Subcutaneous adipose tissue (tissue), 4 donors: ENCODE results near the gene PRR5. TPM values are rescaled to one million over a fixed set of nuclear protein-coding genes. Genes with fewer than 3 reads are reported as not detected.

Experiments used
- CTCF ChIP-seq: fragments of 450-650 bp; IDR thresholded peaks from one replicate; pipeline ENCODE4 v1.5.1; 2016; ENCODE audit warnings: low read depth, mild to moderate bottlenecking, control low read depth, antibody characterized with exemption, moderate library complexity
- total RNA-seq, 4 donors: library from RNA; depleted of rRNA; stranded (reverse); fragments of >200 nt; gene quantifications; one replicate each; pipeline ENCODE4 v1.1.0, GENCODE V29; 2016

PRR5 gene
- total RNA-seq, 4 donors from 2014 or later: 14.3 to 152 (median 30.3) TPM

- no peak for TF ChIP-seq CTCF
Observed at GRCh38 chr22:44700456-44700855, 1.5 kb upstream of the PRR5 start.

GRCh38 chr22:44701187-44701790 lies 715 bp upstream of the PRR5 start:
- no peak for TF ChIP-seq CTCF

- TF ChIP-seq CTCF: no peak
Observed at GRCh38 chr22:44702479-44703198, 635 bp downstream of the PRR5 start.

GRCh38 chr22:44703255-44703870 lies 1.4 kb downstream of the PRR5 start:
- TF ChIP-seq CTCF: no peak

- TF ChIP-seq CTCF: no peak
Observed at GRCh38 chr22:44704159-44705021, 2.4 kb downstream of the PRR5 start.

GRCh38 chr22:44705022-44705297 lies 3.0 kb downstream of the PRR5 start:
- no peak for TF ChIP-seq CTCF

- no peak for TF ChIP-seq CTCF
Observed at GRCh38 chr22:44706488-44706887, 4.5 kb downstream of the PRR5 start.
